Adrenal gland (tissue), 12 donors: ENCODE results near the gene DKK1. TPM values are rescaled to one million over a fixed set of nuclear protein-coding genes. Genes with fewer than 3 reads are reported as not detected.

Experiments
- DNase-seq, 7 donors: peaks; one replicate each; pipeline ENCODE4 v3.0.0-alpha.2; 2019 to 2020
- H3K27ac ChIP-seq, 5 donors: fragments of 200-600 bp; sonication (generic) in 4 of 5; 1 replicate in 3 of 5; 2 replicates in 2 of 5; pipeline versions ENCODE4 v1.5.1 to v1.8.0; 2016 to 2020; ENCODE audit warnings: mild to moderate bottlenecking in 1 of 5
- H3K27me3 ChIP-seq: fragments of 200-600 bp; 2 replicates; pipeline ENCODE4 v1.8.0; 2021
- H3K36me3 ChIP-seq, 2 donors: fragments of 200-600 bp; replicated peaks in 1 of 2; 1 replicate in 1 of 2; 2 replicates in 1 of 2; pipeline versions ENCODE4 v1.5.1 to v1.8.0; 2018 to 2022
- H3K4me1 ChIP-seq, 2 donors: fragments of 200-600 bp; replicated peaks in 1 of 2; 1 replicate in 1 of 2; 2 replicates in 1 of 2; pipeline versions ENCODE4 v1.5.1 to v1.8.0; 2018 to 2021
- H3K4me3 ChIP-seq, 4 donors: fragments of 200-600 bp; sonication (generic) in 3 of 4; one replicate each; pipeline ENCODE4 v1.5.1; 2016 to 2018
- H3K9me3 ChIP-seq, 3 donors: fragments of 200-600 bp; sonication (generic) in 1 of 3; replicated peaks in 1 of 3; 1 replicate in 2 of 3; 2 replicates in 1 of 3; pipeline versions ENCODE4 v1.5.1 to v1.8.0; 2016 to 2021
- POLR2A ChIP-seq, 2 donors: fragments of 450-650 bp; IDR thresholded peaks; one replicate each; pipeline ENCODE4 v1.6.1; 2017; ENCODE audit warnings: antibody characterized with exemption in 2 of 2, mild to moderate bottlenecking in 2 of 2, moderate library complexity in 1 of 2
- WGBS, 4 donors: extraction: QIAGEN DNeasy Blood & Tissue Kit in 2 of 4; methylation state at CpG; one replicate each; pipeline versions ENCODE4 v1.1.5 to v1.1.7; 2013 to 2017; 5-methylcytosine and 5-hydroxymethylcytosine counted together
- intact Hi-C, 2 donors: fragments of 100-400 bp; cut with DNase I; formaldehyde crosslinking; loops; one replicate each; pipeline versions ENCODE4 v1.14.1 to v1.15.0; 2022 to 2023
- polyA plus RNA-seq, 3 donors: library from polyadenylated mRNA; stranded (reverse); fragments of 200-250 nt in 2 of 3; fragments of 350-450 nt in 1 of 3; fragmentation: Illumina TruSeq in 1 of 3; extraction: RNeasy Lipid Tissue Mini Kit (QIAGEN cat#74804) in 1 of 3; gene quantifications; one replicate each; pipeline ENCODE4 v1.2.3, GENCODE V29; 2013 to 2014
- total RNA-seq, 9 donors: library from RNA; depleted of rRNA in 4 of 9; stranded (reverse); fragments of >200 nt in 4 of 9; fragments of 120-200 nt in 1 of 9; fragmentation: NEBNext Ultra II Directional in 1 of 9; extraction: Animal tissue kit (Norgen Biotek cat#: 25700) in 1 of 9; gene quantifications; one replicate each; pipeline versions ENCODE4 v1.1.0 to v1.2.4, GENCODE V29; 2013 to 2023
- TF ChIP-seq, protein P1 (sequence below), 6 experiments: fragments of 450-650 bp in 4 of 6; fragments of 200-600 bp in 2 of 6; sonication (generic) in 1 of 6; IDR thresholded peaks; 1 replicate in 5 of 6; 2 replicates in 1 of 6; pipeline versions ENCODE4 v1.5.1 to v1.8.0; 2016 to 2021; ENCODE audit warnings: antibody characterized with exemption in 6 of 6, mild to moderate bottlenecking in 2 of 6, moderate library complexity in 1 of 6
- donor health status: healthy with polysubstance abuse.
- donor health status: Bipolar disorder and iron deficiency.
- donor health status: DM: yes; HTN: yes; CAD: no.
- donor health status: DM: no; HTN: no; CAD: no.
- donor health status: DM: no; HTN: no; CAD: no.
- donor health status: DM: yes; HTN: yes; CAD: no.

Gene DKK1
- total and polyA plus RNA-seq, 12 donors, result 0.21 to 1.8 (median 1.4) TPM; not detected in 5

DNA sequence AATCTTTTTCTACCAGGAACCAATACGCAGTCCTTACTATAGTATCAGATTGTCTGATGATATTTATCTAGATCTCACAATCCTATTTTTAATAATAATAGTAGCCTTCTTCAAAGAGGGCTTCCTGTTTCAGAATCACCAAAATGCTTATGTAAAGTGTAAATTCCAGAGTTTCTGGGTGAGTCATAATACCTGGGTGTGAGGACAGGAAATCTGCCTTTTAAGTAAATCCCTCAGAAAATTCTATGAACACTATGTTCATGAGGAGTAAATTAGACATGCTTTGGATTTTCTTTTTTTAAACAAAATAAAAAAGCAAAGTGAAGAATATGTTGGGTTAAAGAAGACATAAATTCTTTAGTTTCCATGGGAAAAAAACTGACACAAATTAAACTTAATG, 20.5 kb downstream of the DKK1 start:
- intact Hi-C loops, result no loop called here
- no peak for DNase-seq
- no peak overlapping the region for H3K4me3 ChIP-seq
- no peaks in the 10 kb centered on the region for H3K27me3 ChIP-seq
- no peaks in the 10 kb centered on the region for H3K36me3 ChIP-seq
- no peak for TF ChIP-seq POLR2A (IDR thresholded peaks at IDR 0.05)
- TF ChIP-seq, protein P1, sequence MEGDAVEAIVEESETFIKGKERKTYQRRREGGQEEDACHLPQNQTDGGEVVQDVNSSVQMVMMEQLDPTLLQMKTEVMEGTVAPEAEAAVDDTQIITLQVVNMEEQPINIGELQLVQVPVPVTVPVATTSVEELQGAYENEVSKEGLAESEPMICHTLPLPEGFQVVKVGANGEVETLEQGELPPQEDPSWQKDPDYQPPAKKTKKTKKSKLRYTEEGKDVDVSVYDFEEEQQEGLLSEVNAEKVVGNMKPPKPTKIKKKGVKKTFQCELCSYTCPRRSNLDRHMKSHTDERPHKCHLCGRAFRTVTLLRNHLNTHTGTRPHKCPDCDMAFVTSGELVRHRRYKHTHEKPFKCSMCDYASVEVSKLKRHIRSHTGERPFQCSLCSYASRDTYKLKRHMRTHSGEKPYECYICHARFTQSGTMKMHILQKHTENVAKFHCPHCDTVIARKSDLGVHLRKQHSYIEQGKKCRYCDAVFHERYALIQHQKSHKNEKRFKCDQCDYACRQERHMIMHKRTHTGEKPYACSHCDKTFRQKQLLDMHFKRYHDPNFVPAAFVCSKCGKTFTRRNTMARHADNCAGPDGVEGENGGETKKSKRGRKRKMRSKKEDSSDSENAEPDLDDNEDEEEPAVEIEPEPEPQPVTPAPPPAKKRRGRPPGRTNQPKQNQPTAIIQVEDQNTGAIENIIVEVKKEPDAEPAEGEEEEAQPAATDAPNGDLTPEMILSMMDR (IDR thresholded peaks at IDR 0.05), result no peak
- no peaks in the 10 kb centered on the region for H3K4me1 ChIP-seq
- 86 to 96% (median 94%) methylated on average over 1 of the region's 1 CpG for WGBS, 4 donors
- H3K9me3 ChIP-seq, result no peaks in the 10 kb centered on the region
- no peak overlapping the region for H3K27ac ChIP-seq

DNA sequence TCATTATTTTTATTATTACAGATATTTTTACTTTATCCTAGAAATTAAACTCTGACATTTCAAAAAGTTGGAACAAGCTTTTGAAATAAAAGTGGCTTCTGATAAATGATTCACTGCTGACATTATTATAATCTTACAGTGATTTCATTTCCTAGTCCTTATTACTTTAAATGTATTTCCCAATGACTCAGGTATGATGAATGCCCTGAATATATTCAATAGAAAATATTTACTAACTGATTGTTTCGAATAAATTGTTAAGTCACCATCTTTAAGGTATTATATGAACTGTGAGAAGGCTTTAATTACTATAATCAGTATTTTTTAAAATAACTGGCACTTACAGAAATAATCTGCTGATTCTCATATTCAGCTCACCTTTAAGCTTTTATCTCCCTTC, 21.6 kb downstream of the DKK1 start:
- TF ChIP-seq, protein P1 (IDR thresholded peaks at IDR 0.05), result no peak
- WGBS, 4 donors, result 68 to 73% (median 71%) methylated on average over 1 of the region's 1 CpG
- Histone ChIP-seq H3K9me3 (no peaks in the 10 kb centered on the region), H3K27ac (no peak overlapping the region), H3K36me3 (no peaks in the 10 kb centered on the region), H3K27me3 (no peaks in the 10 kb centered on the region), H3K4me1 (no peaks in the 10 kb centered on the region), H3K4me3 (no peak overlapping the region)
- no peak for DNase-seq
- intact Hi-C loops, result no loop called here

DNA sequence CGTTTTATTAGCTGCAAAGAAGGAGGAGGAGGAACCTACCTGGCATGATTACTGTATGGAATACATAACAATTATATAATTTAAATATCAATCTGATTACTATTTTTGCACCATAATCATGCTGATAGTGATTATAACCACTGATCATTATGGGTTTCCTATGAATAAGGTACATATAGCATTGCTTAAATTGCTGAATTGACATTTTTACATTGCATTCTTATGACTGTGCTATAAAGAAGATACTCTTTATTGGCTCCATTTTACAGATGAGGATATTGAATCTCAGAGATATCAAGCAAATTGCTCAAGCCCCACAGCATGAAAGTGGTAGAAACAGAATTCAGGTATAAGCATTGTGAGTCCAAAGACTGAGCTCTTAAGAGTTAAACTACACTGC, 23.1 kb downstream of the DKK1 start:
- Histone ChIP-seq H3K27me3 (no peaks in the 10 kb centered on the region), H3K36me3 (no peaks in the 10 kb centered on the region), H3K27ac (no peak overlapping the region), H3K4me3 (no peak overlapping the region), H3K9me3 (no peaks in the 10 kb centered on the region), H3K4me1 (no peaks in the 10 kb centered on the region)
- 65 to 97% (median 90%) methylated on average over 1 of the region's 1 CpG for WGBS, 4 donors
- intact Hi-C loops, result no loop called here
- DNase-seq, result no peak
- TF ChIP-seq, protein P1 (IDR thresholded peaks at IDR 0.05), result no peak
- no peak for TF ChIP-seq POLR2A (IDR thresholded peaks at IDR 0.05)

DNA sequence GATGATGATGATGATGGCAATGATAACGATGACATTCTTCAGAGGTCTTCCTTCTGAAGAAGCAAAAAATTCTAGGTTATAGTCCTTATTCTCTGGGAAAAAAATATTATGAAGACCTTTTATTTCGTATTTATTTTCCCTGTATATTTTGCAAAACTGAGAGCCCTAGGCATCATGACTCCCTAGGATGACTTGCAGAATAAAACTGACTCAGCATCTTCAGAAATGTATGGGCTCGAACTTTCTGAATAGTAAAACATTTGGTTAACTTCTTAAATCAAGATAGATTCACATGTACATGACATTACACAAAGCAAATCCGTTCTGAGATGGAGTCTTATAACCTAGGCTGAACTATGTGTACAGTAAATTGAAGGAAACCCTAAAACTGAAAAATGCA, 29.4 kb downstream of the DKK1 start:
- no peaks in the 10 kb centered on the region for H3K36me3 ChIP-seq
- no peak overlapping the region for H3K27ac ChIP-seq
- TF ChIP-seq, protein P1 (IDR thresholded peaks at IDR 0.05), result no peak
- TF ChIP-seq POLR2A (IDR thresholded peaks at IDR 0.05), result no peak
- H3K9me3 ChIP-seq, result no peaks in the 10 kb centered on the region
- 57 to 61% (median 59%) methylated on average over 4 of the region's 4 CpGs for WGBS, 4 donors
- intact Hi-C loops, result no loop called here
- no peaks in the 10 kb centered on the region for H3K27me3 ChIP-seq
- DNase-seq, result no peak
- H3K4me1 ChIP-seq, result no peaks in the 10 kb centered on the region
- no peak overlapping the region for H3K4me3 ChIP-seq
